GM12864 (cell line): Measurements from ENCODE around the gene WWOX.

Experiments used
- DNase-seq: peaks from one replicate; pipeline ENCODE4 v3.0.0-alpha.2; 2011; ENCODE audit warnings: low read depth
- H3K4me3 ChIP-seq: 2 replicates; pipeline ENCODE4 v1.5.1; 2011; ENCODE audit warnings: mild to moderate bottlenecking, low read depth, low read length, control low read depth
- CTCF ChIP-seq: IDR thresholded peaks from 2 replicates; pipeline ENCODE4 v1.5.1; 2011; ENCODE audit warnings: low read depth, mild to moderate bottlenecking, moderate library complexity, low read length, control low read depth, inconsistent platforms; ENCODE audit errors: missing control alignments

WWOX gene

GRCh38 chr16:78137782-78138616 is 38.5 kb downstream of the WWOX start:
- no peak for DNase-seq
- H3K4me3 ChIP-seq, result no peak overlapping the region
- TF ChIP-seq CTCF, result no peak

- no peak overlapping the region for H3K4me3 ChIP-seq
- TF ChIP-seq CTCF, result no peak
- no peak for DNase-seq
Measured at GRCh38 chr16:78140818-78141466, 41.5 kb downstream of the WWOX start.

GRCh38 chr16:78142788-78143187 is 43.3 kb downstream of the WWOX start:
- no peak overlapping the region for H3K4me3 ChIP-seq
- TF ChIP-seq CTCF, result no peak
- DNase-seq, result no peak

- no peak for DNase-seq
- no peak overlapping the region for H3K4me3 ChIP-seq
- TF ChIP-seq CTCF, result no peak
Measured at GRCh38 chr16:78146807-78147206, 47.4 kb downstream of the WWOX start.

GRCh38 chr16:78147911-78148401 is 48.5 kb downstream of the WWOX start:
- TF ChIP-seq CTCF, result no peak
- no peak for DNase-seq
- H3K4me3 ChIP-seq, result no peak overlapping the region

GRCh38 chr16:78150233-78150632 is 50.8 kb downstream of the WWOX start:
- DNase-seq, result no peak
- TF ChIP-seq CTCF, result no peak
- no peak overlapping the region for H3K4me3 ChIP-seq
